GM23248 (cell line): ENCODE measurements around the gene LYST. TPM values are rescaled to one million over a fixed set of nuclear protein-coding genes. Genes with fewer than 3 reads are reported as not detected.
"Not testable (repeated sequence)": the region's sequence is repeated elsewhere in the genome, so short reads cannot be mapped to it uniquely, and the experiment has no call there.

Experiments
- DNase-seq: peaks from one replicate; pipeline ENCODE4 v3.0.0-alpha.2; 2015
- H2AFZ ChIP-seq: fragments of 200-600 bp; sonication (generic); 2 replicates; pipeline ENCODE4 v1.6.1; 2016; ENCODE audit warnings: antibody characterized with exemption
- H3F3A ChIP-seq: fragments of 200-600 bp; sonication (generic); 2 replicates; pipeline ENCODE4 v1.6.1; 2016; ENCODE audit warnings: mild to moderate bottlenecking, antibody characterized with exemption, mixed run types; ENCODE audit not compliant: insufficient read depth
- H3K27ac ChIP-seq: fragments of 200-600 bp; sonication (generic); 2 replicates; pipeline ENCODE4 v1.5.1; 2016; ENCODE audit warnings: mild to moderate bottlenecking
- H3K27me3 ChIP-seq: fragments of 200-600 bp; sonication (generic); replicated peaks from 2 replicates; pipeline ENCODE4 v1.6.1; 2016; ENCODE audit warnings: mild to moderate bottlenecking; ENCODE audit not compliant: insufficient read depth
- H3K36me3 ChIP-seq: fragments of 200-600 bp; sonication (generic); 2 replicates; pipeline ENCODE4 v1.6.1; 2016; ENCODE audit warnings: low read depth, mild to moderate bottlenecking
- H3K4me1 ChIP-seq: fragments of 200-600 bp; sonication (generic); 2 replicates; pipeline ENCODE4 v1.6.1; 2016; ENCODE audit warnings: mild to moderate bottlenecking; ENCODE audit not compliant: insufficient read depth
- H3K4me2 ChIP-seq: fragments of 200-600 bp; sonication (generic); one replicate; pipeline ENCODE4 v1.6.1; 2016; ENCODE audit warnings: mild to moderate bottlenecking; ENCODE audit not compliant: unreplicated experiment
- H3K4me3 ChIP-seq: fragments of 200-600 bp; sonication (generic); 2 replicates; pipeline ENCODE4 v1.5.1; 2016; ENCODE audit warnings: mild to moderate bottlenecking
- H3K79me2 ChIP-seq: fragments of 200-600 bp; sonication (generic); 2 replicates; pipeline ENCODE4 v1.6.1; 2016; ENCODE audit warnings: mild to moderate bottlenecking; ENCODE audit not compliant: insufficient read depth
- H3K9ac ChIP-seq: fragments of 200-600 bp; sonication (generic); 2 replicates; pipeline ENCODE4 v1.6.1; 2016; ENCODE audit warnings: mild to moderate bottlenecking
- H3K9me2 ChIP-seq: fragments of 200-600 bp; sonication (generic); 2 replicates; pipeline ENCODE4 v1.6.1; 2016; ENCODE audit warnings: mixed run types, mild to moderate bottlenecking, moderate library complexity; ENCODE audit not compliant: insufficient read depth
- H3K9me3 ChIP-seq: fragments of 200-600 bp; sonication (generic); one replicate; pipeline ENCODE4 v1.6.1; 2017; ENCODE audit warnings: low read depth
- H4K20me1 ChIP-seq: fragments of 200-600 bp; sonication (generic); 2 replicates; pipeline ENCODE4 v1.6.0; 2016; ENCODE audit not compliant: insufficient read depth
- EZH2 ChIP-seq: fragments of 200-600 bp; sonication (generic); IDR thresholded peaks from 2 replicates; pipeline ENCODE4 v1.6.1; 2018; ENCODE audit warnings: antibody characterized with exemption, mild to moderate bottlenecking; ENCODE audit not compliant: insufficient read depth, poor library complexity, severe bottlenecking
- EZH2phosphoT487 ChIP-seq: fragments of 200-600 bp; sonication (generic); IDR thresholded peaks from 2 replicates; pipeline ENCODE4 v1.6.1; 2018; ENCODE audit warnings: antibody characterized with exemption, moderate library complexity, mild to moderate bottlenecking, low read depth; ENCODE audit not compliant: insufficient read depth
- WGBS, 2 experiments: methylation state at CpG; one replicate each; pipeline ENCODE4 v1.1.6; 2015 to 2017; ENCODE audit warnings: low lambda C conversion rate in 2 of 2, low coverage in 1 of 2; ENCODE audit errors: missing lambda C conversion rate in 2 of 2; 5-methylcytosine and 5-hydroxymethylcytosine counted together
- in situ Hi-C: fragments of 300-500 bp; cut with MboI; formaldehyde crosslinking; loops from 2 replicates; pipeline ENCODE4 v1.15.0; 2020
- polyA plus RNA-seq: library from polyadenylated mRNA; unstranded; fragments of >200 nt; fragmentation: Nextera tagmentation; extraction: Ambion mirVana; gene quantifications from 2 replicates; pipeline ENCODE4 v1.2.1, GENCODE V29; 2016
- total RNA-seq: library from RNA; depleted of rRNA; stranded (reverse); fragments of >200 nt; shearing (Covaris generic); gene quantifications from 2 replicates; pipeline ENCODE4 v1.2.3, GENCODE V29; 2014

Gene LYST
- total and polyA plus RNA-seq, 2 experiments from 2014 or later, result 5.1 to 9.0 TPM

GRCh38 chr1:235639226-235640205 lies 227.2 kb downstream of the LYST start:
- no peak overlapping the region for H3K4me2 ChIP-seq
- H3K27me3 ChIP-seq, result peaks cover 13% of the 10 kb centered on the region
- H3K9ac ChIP-seq, result no peak overlapping the region
- no peaks in the 10 kb centered on the region for H3K36me3 ChIP-seq
- H3K9me2 ChIP-seq, result no peaks in the 10 kb centered on the region
- no peak overlapping the region for H3K27ac ChIP-seq
- no peaks in the 10 kb centered on the region for H3F3A ChIP-seq
- in situ Hi-C loops, result no loop called here
- no peak overlapping the region for H2AFZ ChIP-seq
- H3K9me3 ChIP-seq, result no peaks in the 10 kb centered on the region
- TF ChIP-seq EZH2 (no peak), EZH2phosphoT487 (no peak)
- DNase-seq, result no peak
- no peaks in the 10 kb centered on the region for H4K20me1 ChIP-seq
- H3K4me3 ChIP-seq, result no peak overlapping the region
- 49 to 50% methylated on average over 14 of the region's 14 CpGs for WGBS, 2 experiments
- no peaks in the 10 kb centered on the region for H3K79me2 ChIP-seq
- no peaks in the 10 kb centered on the region for H3K4me1 ChIP-seq

DNA sequence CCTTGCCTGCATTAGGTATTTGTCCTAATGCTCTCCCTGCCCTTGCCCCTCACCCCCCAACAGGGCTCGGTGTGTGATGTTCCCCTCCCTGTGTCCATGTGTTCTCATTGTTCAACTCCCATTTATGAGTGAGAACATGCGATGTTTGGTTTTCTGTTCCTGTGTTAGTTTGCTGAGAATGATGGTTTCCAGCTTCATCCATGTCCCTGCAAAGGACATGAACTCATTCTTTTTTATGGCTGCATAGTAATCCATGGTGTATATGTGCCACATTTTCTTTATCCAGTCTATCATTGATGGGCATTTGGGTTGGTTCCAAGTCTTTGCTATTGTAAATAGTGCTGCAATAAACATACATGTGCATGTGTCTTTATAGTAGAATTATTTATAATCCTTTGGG lies 228.1 kb downstream of the LYST start:
- H3K4me1 ChIP-seq, in situ Hi-C loops, H3K79me2 ChIP-seq, H4K20me1 ChIP-seq, H3K4me3 ChIP-seq, H3K27ac ChIP-seq, H3K9ac ChIP-seq, H3K4me2 ChIP-seq, H2AFZ ChIP-seq, H3K9me2 ChIP-seq, H3F3A ChIP-seq, H3K36me3 ChIP-seq, H3K9me3 ChIP-seq, DNase-seq: not testable (repeated sequence)
- WGBS, 2 experiments, result 74 to 84% methylated on average over 2 of the region's 2 CpGs
- peaks cover 13% of the 10 kb centered on the region for H3K27me3 ChIP-seq

- H2AFZ ChIP-seq, result no peak overlapping the region
- peaks cover 4% of the 10 kb centered on the region; the same call in 1 of the 2 replicates for H3K4me1 ChIP-seq
- H3K9me2 ChIP-seq, result no peaks in the 10 kb centered on the region
- H3K9me3 ChIP-seq, result no peaks in the 10 kb centered on the region
- H3K27me3 ChIP-seq, result peaks cover 13% of the 10 kb centered on the region
- no peak overlapping the region for H3K4me2 ChIP-seq
- TF ChIP-seq EZH2phosphoT487 (no peak), EZH2 (no peak)
- no peak overlapping the region for H3K4me3 ChIP-seq
- 0 out of 2 replicates have a peak, but pooled peaks cover 2% of the 10 kb centered on the region for H3F3A ChIP-seq
- 69 to 72% methylated on average over 10 of the region's 10 CpGs for WGBS, 2 experiments
- no peaks in the 10 kb centered on the region for H3K36me3 ChIP-seq
- in situ Hi-C loops, result no loop called here
- no peak overlapping the region for H3K9ac ChIP-seq
- no peaks in the 10 kb centered on the region for H4K20me1 ChIP-seq
- no peak overlapping the region for H3K27ac ChIP-seq
- no peaks in the 10 kb centered on the region for H3K79me2 ChIP-seq
- DNase-seq, result no peak
Measured at GRCh38 chr1:235637756-235638534, 228.8 kb downstream of the LYST start.

DNA sequence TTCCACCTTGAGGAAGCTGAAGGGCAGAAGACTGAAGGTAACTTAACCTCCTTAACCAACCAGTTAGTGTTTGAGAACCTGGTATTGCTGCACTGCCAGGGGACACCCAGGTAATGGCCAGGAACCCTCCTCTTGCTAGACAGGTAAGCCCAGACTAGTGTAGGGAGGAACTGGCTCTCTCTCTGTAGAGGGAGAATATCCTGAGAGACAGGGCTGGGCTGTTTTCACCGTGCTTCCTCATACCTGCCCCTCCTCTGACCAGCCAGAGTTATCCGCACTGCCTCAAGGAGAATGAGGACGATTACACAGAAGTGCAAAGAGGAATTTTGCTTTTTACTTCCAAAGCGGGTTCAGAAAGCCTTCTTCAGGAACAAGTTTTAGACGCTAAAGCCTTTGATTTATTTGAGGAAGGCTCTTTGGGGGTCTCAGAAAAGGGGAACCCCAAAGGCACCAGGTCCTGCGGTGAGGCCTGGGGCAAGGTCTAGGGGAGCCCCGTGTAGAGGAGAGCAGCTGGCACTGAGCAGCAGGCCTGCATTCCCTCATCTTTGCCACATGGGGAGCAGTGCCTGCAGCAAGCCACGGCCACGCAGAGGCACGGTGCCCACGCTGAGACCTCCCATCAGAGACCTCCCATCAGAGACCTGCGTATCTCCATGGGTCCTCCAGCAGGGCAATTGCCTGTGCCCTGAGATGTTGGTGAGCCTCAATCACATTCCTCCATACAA lies 230.6 kb downstream of the LYST start:
- in situ Hi-C loops, result no loop called here

More for the DNA sequence above, 230.6 kb downstream of the LYST start:
- no peak overlapping the region for H3K4me2 ChIP-seq
- no peaks in the 10 kb centered on the region for H3K9me2 ChIP-seq
- no peak overlapping the region for H2AFZ ChIP-seq
- DNase-seq, result no peak
- H3K36me3 ChIP-seq, result no peaks in the 10 kb centered on the region
- peaks cover 12% of the 10 kb centered on the region; the same call in 1 of the 2 replicates for H3F3A ChIP-seq
- TF ChIP-seq EZH2, result no peak
- TF ChIP-seq EZH2phosphoT487, result no peak
- no peak overlapping the region for H3K9ac ChIP-seq
- H3K9me3 ChIP-seq, result no peaks in the 10 kb centered on the region
- H3K27me3 ChIP-seq, result peaks cover 13% of the 10 kb centered on the region
- H3K27ac ChIP-seq, result no peak overlapping the region
- 67 to 72% methylated on average over 11 to 12 of the region's 12 CpGs for WGBS, 2 experiments
- H3K4me3 ChIP-seq, result no peak overlapping the region
- no peaks in the 10 kb centered on the region for H3K79me2 ChIP-seq
- no peaks in the 10 kb centered on the region for H4K20me1 ChIP-seq
- H3K4me1 ChIP-seq, result peaks cover 14% of the 10 kb centered on the region
